Left ventricle myocardium superior (tissue), 1 donor: ENCODE measurements around the gene TMEM238L. TPM values are rescaled to one million over a fixed set of nuclear protein-coding genes. Genes with fewer than 3 reads are reported as not detected.
"Not testable (repeated sequence)": the region's sequence is repeated elsewhere in the genome, so short reads cannot be mapped to it uniquely, and the experiment has no call there.

Experiments used
- ATAC-seq: fragments of 200-7000 bp; cut with Tn5 transposase; one replicate; pipeline ENCODE4 v1.9.1; 2020; ENCODE audit warnings: mild to moderate bottlenecking, moderate library complexity
- DNase-seq: peaks from one replicate; pipeline ENCODE4 v3.0.0-alpha.2; 2020
- intact Hi-C: fragments of 100-400 bp; cut with micrococcal nuclease; formaldehyde crosslinking; loops from one replicate; pipeline ENCODE4 v1.11.0; 2022
- long read RNA-seq: library from polyadenylated mRNA; unstranded; transcript quantifications from one replicate; pipeline ENCODE4 v2.0.0, GENCODE V29; 2021
- total RNA-seq: library from RNA; stranded (reverse); fragmentation: NEBNext Ultra II Directional; extraction: Animal tissue kit (Norgen Biotek cat#: 25700); gene quantifications from one replicate; pipeline ENCODE4 v1.2.1, GENCODE V29; 2021
- donor health status: DM: no; HTN: yes; CAD: no; lungs with severe emphysema.

Gene TMEM238L
- not detected for total RNA-seq
- long read RNA-seq: 0 reads

- ATAC-seq (peak; percentile 82), DNase-seq (peak; percentile 44)
- intact Hi-C loops: no loop called here
Measured at GRCh38 chr17:10803830-10804475, at the start of gene TMEM238L. TMEM238L (minus strand) TSS chr17:10804099; CDS start chr17:10803963, 136 bp downstream.

GRCh38 chr17:10846636-10847035, 42.7 kb upstream of the TMEM238L start:
- intact Hi-C loops: loop anchor here (10.0 kb wide), 1 partner anchor 202 kb away; no protein-coding TSS in a partner anchor
- DNase-seq, ATAC-seq: not testable (repeated sequence)

GRCh38 chr17:10845388-10845751, 41.5 kb upstream of the TMEM238L start:
- DNase-seq: no peak
- ATAC-seq: no peak
- intact Hi-C loops: loop anchor here (10.0 kb wide), 1 partner anchor 201 kb away; no protein-coding TSS in a partner anchor

- intact Hi-C loops: loop anchor here (5.0 to 10.0 kb wide), 2 partner anchors 108 to 200 kb away; no protein-coding TSS in a partner anchor
- DNase-seq (peak; percentile 81), ATAC-seq (peak; percentile 98)
Measured at GRCh38 chr17:10844621-10845387, 40.9 kb upstream of the TMEM238L start.

GRCh38 chr17:10843811-10844210, 39.9 kb upstream of the TMEM238L start:
- ATAC-seq (peak; percentile 13), DNase-seq (no peak)
- intact Hi-C loops: loop anchor here (5.0 to 10.0 kb wide), 2 partner anchors 107 to 199 kb away; no protein-coding TSS in a partner anchor

- ATAC-seq: no peak
- intact Hi-C loops: loop anchor here (5.0 to 10.0 kb wide), 2 partner anchors 105 to 198 kb away; no protein-coding TSS in a partner anchor
- DNase-seq: no peak
Measured at GRCh38 chr17:10842658-10843057, 38.8 kb upstream of the TMEM238L start.

- intact Hi-C loops: no loop called here
- DNase-seq (no peak), ATAC-seq (no peak)
Measured at GRCh38 chr17:10838682-10839081, 34.8 kb upstream of the TMEM238L start.

- intact Hi-C loops: no loop called here
- no peak for DNase-seq
- ATAC-seq: no peak
Measured at GRCh38 chr17:10837921-10838320, 34.0 kb upstream of the TMEM238L start, which contains the start of gene PIRT. PIRT (minus strand) TSS chr17:10838087; CDS start chr17:10825645, 12,442 bp downstream.

- intact Hi-C loops: no loop called here
- ATAC-seq (no peak), DNase-seq (no peak)
Measured at GRCh38 chr17:10836966-10837590, 33.2 kb upstream of the TMEM238L start.

- DNase-seq: no peak
- intact Hi-C loops: no loop called here
- ATAC-seq: no peak
Measured at GRCh38 chr17:10836145-10836544, 32.2 kb upstream of the TMEM238L start.

- intact Hi-C loops: no loop called here
- ATAC-seq (no peak), DNase-seq (no peak)
Measured at GRCh38 chr17:10831696-10832095, 27.8 kb upstream of the TMEM238L start.

- DNase-seq (no peak), ATAC-seq (no peak)
- intact Hi-C loops: no loop called here
Measured at GRCh38 chr17:10827898-10828552, 24.1 kb upstream of the TMEM238L start.

- DNase-seq (no peak), ATAC-seq (no peak)
- intact Hi-C loops: no loop called here
Measured at GRCh38 chr17:10824874-10825273, 21.0 kb upstream of the TMEM238L start.

- ATAC-seq (no peak), DNase-seq (no peak)
- intact Hi-C loops: no loop called here
Measured at GRCh38 chr17:10821770-10822169, 17.9 kb upstream of the TMEM238L start.

GRCh38 chr17:10821054-10821453, 17.2 kb upstream of the TMEM238L start:
- no peak for DNase-seq
- intact Hi-C loops: no loop called here
- ATAC-seq: no peak

- intact Hi-C loops: no loop called here
- ATAC-seq (no peak), DNase-seq (no peak)
Measured at GRCh38 chr17:10815319-10815718, 11.4 kb upstream of the TMEM238L start.

GRCh38 chr17:10814075-10814474, 10.2 kb upstream of the TMEM238L start:
- DNase-seq (no peak), ATAC-seq (no peak)
- intact Hi-C loops: no loop called here

- DNase-seq: peak; percentile 74
- intact Hi-C loops: no loop called here
- peak; percentile 90 for ATAC-seq
Measured at GRCh38 chr17:10812674-10813073, 8.8 kb upstream of the TMEM238L start.

GRCh38 chr17:10809605-10810004, 5.7 kb upstream of the TMEM238L start:
- intact Hi-C loops: no loop called here
- no peak for DNase-seq

More at GRCh38 chr17:10809605-10810004, 5.7 kb upstream of the TMEM238L start:
- no peak for ATAC-seq
